A549 (cell line): Measurements from ENCODE around the gene ARPC1A.

Experiments
- EP300 ChIP-seq, 2 experiments: fragments of >200 bp; sonication (Bioruptor Twin); formaldehyde crosslinking; IDR thresholded peaks; 2 replicates in 1 of 2; 3 replicates in 1 of 2; pipeline ENCODE4 v1.6.1; 2016 to 2017
- JUN ChIP-seq, 2 experiments: fragments of >200 bp; sonication (Bioruptor Twin); formaldehyde crosslinking; IDR thresholded peaks; 2 replicates in 1 of 2; 3 replicates in 1 of 2; pipeline ENCODE4 v1.6.1; 2016 to 2017
- MYC ChIP-seq: IDR thresholded peaks from 2 replicates; pipeline ENCODE4 v1.6.1; 2012; ENCODE audit warnings: mild to moderate bottlenecking, inconsistent platforms, low read length, improper control_type of control experiment, borderline replicate concordance
- POLR2A ChIP-seq: IDR thresholded peaks from 2 replicates; pipeline ENCODE4 v1.6.1; 2012; ENCODE audit warnings: mild to moderate bottlenecking, low read length
- POLR2AphosphoS2 ChIP-seq: conservative IDR thresholded peaks from 2 replicates; pipeline ENCODE4 v1.6.1; 2012; ENCODE audit warnings: low read length, improper control_type of control experiment, inconsistent platforms
- RCOR1 ChIP-seq: fragments of 150-350 bp; IDR thresholded peaks from 2 replicates; pipeline ENCODE4 v1.6.1; 2014; ENCODE audit warnings: antibody characterized with exemption, low read length, low read depth
- TF ChIP-seq, protein P1 (sequence below): fragments of >200 bp; sonication (Bioruptor Twin); formaldehyde crosslinking; IDR thresholded peaks from 3 replicates; pipeline ENCODE4 v1.5.1; 2016
- TF ChIP-seq, protein P2 (sequence below): fragments of 150-350 bp; IDR thresholded peaks from 2 replicates; pipeline ENCODE4 v1.6.1; 2014; ENCODE audit warnings: low read depth, mild to moderate bottlenecking, low read length
- TF ChIP-seq, protein P3 (sequence below): fragments of 200-600 bp; sonication (generic); IDR thresholded peaks from 2 replicates; pipeline ENCODE4 v1.6.1; 2016; ENCODE audit warnings: antibody characterized with exemption, mild to moderate bottlenecking, moderate library complexity
- TF ChIP-seq, protein P4 (sequence below): IDR thresholded peaks from 2 replicates; pipeline ENCODE4 v1.6.1; 2012

DNA sequence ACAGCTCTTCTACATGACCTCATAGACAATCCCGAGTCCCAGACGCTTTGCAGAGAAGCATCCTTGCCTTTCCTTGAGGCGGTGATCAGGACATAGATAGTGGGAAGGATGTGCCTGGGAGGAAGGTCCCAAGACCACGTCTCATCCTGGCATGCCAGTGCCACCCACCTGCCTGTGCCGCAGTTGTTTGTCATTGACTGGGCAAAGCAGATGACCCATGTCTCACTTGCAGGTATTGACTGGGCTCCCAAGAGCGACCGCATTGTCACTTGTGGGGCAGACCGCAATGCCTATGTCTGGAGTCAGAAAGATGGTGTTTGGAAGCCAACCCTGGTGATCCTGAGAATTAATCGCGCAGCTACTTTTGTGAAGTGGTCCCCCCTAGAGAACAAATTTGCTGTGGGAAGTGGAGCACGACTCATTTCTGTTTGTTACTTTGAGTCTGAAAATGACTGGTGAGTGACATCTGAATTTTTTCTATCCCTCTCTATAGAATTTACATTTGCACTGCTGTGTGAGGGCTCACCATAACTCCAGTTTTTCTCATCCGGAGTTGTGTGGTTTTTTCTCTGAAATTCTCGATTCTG, 18.5 kb downstream of the ARPC1A start:
- TF ChIP-seq, protein P1, sequence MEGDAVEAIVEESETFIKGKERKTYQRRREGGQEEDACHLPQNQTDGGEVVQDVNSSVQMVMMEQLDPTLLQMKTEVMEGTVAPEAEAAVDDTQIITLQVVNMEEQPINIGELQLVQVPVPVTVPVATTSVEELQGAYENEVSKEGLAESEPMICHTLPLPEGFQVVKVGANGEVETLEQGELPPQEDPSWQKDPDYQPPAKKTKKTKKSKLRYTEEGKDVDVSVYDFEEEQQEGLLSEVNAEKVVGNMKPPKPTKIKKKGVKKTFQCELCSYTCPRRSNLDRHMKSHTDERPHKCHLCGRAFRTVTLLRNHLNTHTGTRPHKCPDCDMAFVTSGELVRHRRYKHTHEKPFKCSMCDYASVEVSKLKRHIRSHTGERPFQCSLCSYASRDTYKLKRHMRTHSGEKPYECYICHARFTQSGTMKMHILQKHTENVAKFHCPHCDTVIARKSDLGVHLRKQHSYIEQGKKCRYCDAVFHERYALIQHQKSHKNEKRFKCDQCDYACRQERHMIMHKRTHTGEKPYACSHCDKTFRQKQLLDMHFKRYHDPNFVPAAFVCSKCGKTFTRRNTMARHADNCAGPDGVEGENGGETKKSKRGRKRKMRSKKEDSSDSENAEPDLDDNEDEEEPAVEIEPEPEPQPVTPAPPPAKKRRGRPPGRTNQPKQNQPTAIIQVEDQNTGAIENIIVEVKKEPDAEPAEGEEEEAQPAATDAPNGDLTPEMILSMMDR, result no peak
- TF ChIP-seq POLR2AphosphoS2, result no peak
- TF ChIP-seq, protein P2, sequence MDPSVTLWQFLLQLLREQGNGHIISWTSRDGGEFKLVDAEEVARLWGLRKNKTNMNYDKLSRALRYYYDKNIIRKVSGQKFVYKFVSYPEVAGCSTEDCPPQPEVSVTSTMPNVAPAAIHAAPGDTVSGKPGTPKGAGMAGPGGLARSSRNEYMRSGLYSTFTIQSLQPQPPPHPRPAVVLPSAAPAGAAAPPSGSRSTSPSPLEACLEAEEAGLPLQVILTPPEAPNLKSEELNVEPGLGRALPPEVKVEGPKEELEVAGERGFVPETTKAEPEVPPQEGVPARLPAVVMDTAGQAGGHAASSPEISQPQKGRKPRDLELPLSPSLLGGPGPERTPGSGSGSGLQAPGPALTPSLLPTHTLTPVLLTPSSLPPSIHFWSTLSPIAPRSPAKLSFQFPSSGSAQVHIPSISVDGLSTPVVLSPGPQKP, result no peak
- no peak for TF ChIP-seq EP300 (IDR thresholded peaks at IDR 0.05)
- TF ChIP-seq MYC, result no peak
- no peak for TF ChIP-seq JUN (IDR thresholded peaks at IDR 0.05)
- no peak for TF ChIP-seq POLR2A
- TF ChIP-seq, protein P3, sequence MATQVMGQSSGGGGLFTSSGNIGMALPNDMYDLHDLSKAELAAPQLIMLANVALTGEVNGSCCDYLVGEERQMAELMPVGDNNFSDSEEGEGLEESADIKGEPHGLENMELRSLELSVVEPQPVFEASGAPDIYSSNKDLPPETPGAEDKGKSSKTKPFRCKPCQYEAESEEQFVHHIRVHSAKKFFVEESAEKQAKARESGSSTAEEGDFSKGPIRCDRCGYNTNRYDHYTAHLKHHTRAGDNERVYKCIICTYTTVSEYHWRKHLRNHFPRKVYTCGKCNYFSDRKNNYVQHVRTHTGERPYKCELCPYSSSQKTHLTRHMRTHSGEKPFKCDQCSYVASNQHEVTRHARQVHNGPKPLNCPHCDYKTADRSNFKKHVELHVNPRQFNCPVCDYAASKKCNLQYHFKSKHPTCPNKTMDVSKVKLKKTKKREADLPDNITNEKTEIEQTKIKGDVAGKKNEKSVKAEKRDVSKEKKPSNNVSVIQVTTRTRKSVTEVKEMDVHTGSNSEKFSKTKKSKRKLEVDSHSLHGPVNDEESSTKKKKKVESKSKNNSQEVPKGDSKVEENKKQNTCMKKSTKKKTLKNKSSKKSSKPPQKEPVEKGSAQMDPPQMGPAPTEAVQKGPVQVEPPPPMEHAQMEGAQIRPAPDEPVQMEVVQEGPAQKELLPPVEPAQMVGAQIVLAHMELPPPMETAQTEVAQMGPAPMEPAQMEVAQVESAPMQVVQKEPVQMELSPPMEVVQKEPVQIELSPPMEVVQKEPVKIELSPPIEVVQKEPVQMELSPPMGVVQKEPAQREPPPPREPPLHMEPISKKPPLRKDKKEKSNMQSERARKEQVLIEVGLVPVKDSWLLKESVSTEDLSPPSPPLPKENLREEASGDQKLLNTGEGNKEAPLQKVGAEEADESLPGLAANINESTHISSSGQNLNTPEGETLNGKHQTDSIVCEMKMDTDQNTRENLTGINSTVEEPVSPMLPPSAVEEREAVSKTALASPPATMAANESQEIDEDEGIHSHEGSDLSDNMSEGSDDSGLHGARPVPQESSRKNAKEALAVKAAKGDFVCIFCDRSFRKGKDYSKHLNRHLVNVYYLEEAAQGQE, result no peak
- no peak for TF ChIP-seq RCOR1
- TF ChIP-seq, protein P4, sequence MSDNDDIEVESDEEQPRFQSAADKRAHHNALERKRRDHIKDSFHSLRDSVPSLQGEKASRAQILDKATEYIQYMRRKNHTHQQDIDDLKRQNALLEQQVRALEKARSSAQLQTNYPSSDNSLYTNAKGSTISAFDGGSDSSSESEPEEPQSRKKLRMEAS, result no peak
